K562 (cell line): Measurements from ENCODE around the gene ATP5F1D. TPM values are rescaled to one million over a fixed set of nuclear protein-coding genes. Genes with fewer than 3 reads are reported as not detected.
A peak's percentile ranks its signal among the peaks of the same experiment; 100 is the strongest.

Source experiments
- ATAC-seq: fragments of 200-7000 bp; cut with Tn5 transposase; 3 replicates; pipeline ENCODE4 v1.9.1; 2020; ENCODE audit warnings: moderate library complexity
- BruUV-seq: library from RNA; stranded (reverse); fragments of 400-500 nt; replicated peaks from 2 replicates; lab custom pipeline; 2021; lab: Mats Ljungman, UMichigan
- CTCF ChIA-PET: fragments of 300-600 bp; formaldehyde crosslinking; extraction: SDS; loops from one replicate; lab custom pipeline; 2021; ENCODE audit warnings: low intra/inter-chr PET ratio; lab: Yijun Ruan, JAX
- POLR2A ChIA-PET: fragments of 300-600, 350-650 bp; sonication (Branson Sonifier 250); formaldehyde crosslinking; extraction: SDS; loops from one replicate; lab custom pipeline; 2021; ENCODE audit warnings: antibody characterized with exemption, inconsistent platforms; lab: Yijun Ruan, JAX
- DNase-seq, 4 experiments: peaks; one replicate each; pipeline versions ENCODE4 v3.0.0 to v3.0.0-alpha.2; 2011 to 2018; ENCODE audit warnings: low spot score in 3 of 4, mixed read lengths in 3 of 4; ENCODE audit errors: extremely low read depth in 1 of 4
- FAIRE-seq: peaks from 2 replicates; lab custom pipeline; 2011; peaks lifted over from hg19 to GRCh38; lab: Jason Lieb, UNC
- H2AFZ ChIP-seq: 2 replicates; pipeline ENCODE4 v1.6.0; 2011; ENCODE audit warnings: low read depth, low read length, control low read depth, inconsistent platforms
- H3K27ac ChIP-seq: fragments of 200-600 bp; 3 replicates; pipeline ENCODE4 v1.8.0; 2011; ENCODE audit warnings: low read depth, mild to moderate bottlenecking, control low read depth, inconsistent platforms, low read length, moderate library complexity, mixed read lengths; ENCODE audit errors: extremely low read depth
- H3K27me3 ChIP-seq, 2 experiments: fragments of 300-600 bp in 1 of 2; 2 replicates in 1 of 2; 3 replicates in 1 of 2; pipeline versions ENCODE4 v1.6.0 to v1.8.0; 2011; ENCODE audit warnings: inconsistent platforms in 2 of 2, low read length in 2 of 2, mild to moderate bottlenecking in 1 of 2, mixed read lengths in 1 of 2, moderate library complexity in 1 of 2; ENCODE audit not compliant: control insufficient read depth in 2 of 2, insufficient read depth in 2 of 2
- H3K36me3 ChIP-seq: fragments of 300-600 bp; 3 replicates; pipeline ENCODE4 v1.8.0; 2011; ENCODE audit warnings: mild to moderate bottlenecking, low read length, inconsistent platforms; ENCODE audit not compliant: control insufficient read depth, insufficient read depth
- H3K4me1 ChIP-seq, 2 experiments: fragments of 200-600 bp in 1 of 2; replicated peaks in 1 of 2; 2 replicates in 1 of 2; 3 replicates in 1 of 2; pipeline versions ENCODE4 v1.5.1 to v1.8.0; 2011; ENCODE audit warnings: inconsistent platforms in 2 of 2, low read length in 2 of 2, mild to moderate bottlenecking in 1 of 2, mixed read lengths in 1 of 2, moderate library complexity in 1 of 2; ENCODE audit not compliant: control insufficient read depth in 2 of 2, insufficient read depth in 2 of 2
- H3K4me2 ChIP-seq: 2 replicates; pipeline ENCODE4 v1.6.1; 2011; ENCODE audit warnings: low read length, control low read depth, inconsistent platforms, mixed read lengths; ENCODE audit not compliant: insufficient read depth
- H3K4me3 ChIP-seq: fragments of 200-600 bp; sonication (generic), shearing (Covaris generic); 2 replicates; pipeline ENCODE4 v1.5.1; 2016; ENCODE audit warnings: control low read depth, inconsistent platforms
- H3K79me2 ChIP-seq: fragments of 200-600 bp; 3 replicates; pipeline ENCODE4 v1.8.0; 2011; ENCODE audit warnings: low read length, inconsistent platforms; ENCODE audit not compliant: control insufficient read depth, insufficient read depth
- H3K9ac ChIP-seq, 2 experiments: 2 replicates each; pipeline versions ENCODE4 v1.6.0 to v1.6.1; 2011; ENCODE audit warnings: low read depth in 2 of 2, low read length in 2 of 2, control low read depth in 1 of 2, inconsistent platforms in 1 of 2, mild to moderate bottlenecking in 1 of 2, mixed read lengths in 1 of 2; ENCODE audit not compliant: insufficient read depth in 1 of 2
- H3K9me1 ChIP-seq: one replicate; pipeline ENCODE4 v1.6.0; 2011; ENCODE audit warnings: inconsistent platforms, mild to moderate bottlenecking, low read length, moderate library complexity; ENCODE audit not compliant: control insufficient read depth, insufficient read depth
- H3K9me3 ChIP-seq: replicated peaks from 2 replicates; pipeline ENCODE4 v1.5.1; 2011; ENCODE audit warnings: low read depth, low read length, inconsistent platforms; ENCODE audit not compliant: control insufficient read depth, insufficient read depth
- H4K20me1 ChIP-seq: replicated peaks from 2 replicates; pipeline ENCODE4 v1.6.1; 2011; ENCODE audit warnings: low read length, inconsistent platforms, mixed read lengths; ENCODE audit not compliant: control insufficient read depth, insufficient read depth
- FOXO4 ChIP-seq: fragments of 450-650 bp; formaldehyde crosslinking; IDR thresholded peaks from 2 replicates; pipeline ENCODE4 v1.4.0; 2020; ENCODE audit warnings: mild to moderate bottlenecking, moderate library complexity
- HES1 ChIP-seq: fragments of 450-650 bp; IDR thresholded peaks from 2 replicates; pipeline ENCODE4 v1.6.1; 2016; ENCODE audit warnings: low read depth, mild to moderate bottlenecking, moderate library complexity
- HNRNPL ChIP-seq: fragments of 200-400 bp; formaldehyde crosslinking; IDR thresholded peaks from 2 replicates; pipeline ENCODE4 v1.6.1; 2017; ENCODE audit warnings: low read depth, mild to moderate bottlenecking, low read length
- HNRNPLL ChIP-seq: fragments of 200-400 bp; formaldehyde crosslinking; IDR thresholded peaks from 2 replicates; pipeline ENCODE4 v1.6.1; 2017; ENCODE audit warnings: low read length, low read depth, mild to moderate bottlenecking; ENCODE audit not compliant: poor library complexity, severe bottlenecking
- POLR2G ChIP-seq: fragments of 200-400 bp; formaldehyde crosslinking; IDR thresholded peaks from 2 replicates; pipeline ENCODE4 v1.6.1; 2017; ENCODE audit warnings: low read depth, mild to moderate bottlenecking, antibody characterized with exemption, low read length, moderate library complexity
- PYGO2 ChIP-seq: fragments of 450-650 bp; IDR thresholded peaks from 2 replicates; pipeline ENCODE4 v1.6.1; 2016; ENCODE audit warnings: mild to moderate bottlenecking, missing genetic modification characterization, moderate library complexity, missing compliant biosample characterization
- WGBS: fragments of 100-300 bp; shearing (Covaris generic); methylation state at CpG from one replicate; pipeline ENCODE4 v1.1.6; 2016; ENCODE audit warnings: low coverage, mixed read lengths; ENCODE audit not compliant: insufficient coverage; ENCODE audit errors: missing lambda C conversion rate; 5-methylcytosine and 5-hydroxymethylcytosine counted together
- in situ Hi-C: fragments of 300-500 bp; cut with MboI; formaldehyde crosslinking; loops from 4 replicates; pipeline ENCODE4 v1.15.0; 2018; ENCODE audit warnings: inconsistent platforms, mixed read lengths
- intact Hi-C: fragments of 100-400 bp; cut with micrococcal nuclease; formaldehyde crosslinking; loops from 2 replicates; pipeline ENCODE4 v1.14.2; 2022
- polyA plus RNA-seq, 8 experiments: library from polyadenylated mRNA; depleted of rRNA in 4 of 8; stranded (reverse) in 5 of 8; unstranded in 3 of 8; fragments of >200 nt; fragmentation: Nextera tagmentation in 2 of 8; fragmentation: Illumina TruSeq in 1 of 8; extraction: Ambion mirVana in 2 of 8; extraction: Trizol in 1 of 8; gene quantifications; 2 replicates each; pipeline versions ENCODE4 v1.2.1 to v1.2.3, GENCODE V29; 2011 to 2014; ENCODE audit warnings: inconsistent platforms in 1 of 8, missing spikeins in 1 of 8
- total RNA-seq, 7 experiments: library from RNA; depleted of rRNA in 6 of 7; stranded (reverse); fragments of >200 nt in 6 of 7; fragmentation: Illumina TruSeq in 2 of 7; extraction: Trizol in 2 of 7; gene quantifications; 2 replicates each; pipeline versions ENCODE4 v1.2.1 to v1.2.3, GENCODE V29; 2011 to 2021; ENCODE audit warnings: low replicate concordance in 1 of 7
- TF ChIP-seq, protein P1 (sequence below): fragments of 450-650 bp; IDR thresholded peaks from 2 replicates; pipeline ENCODE4 v1.6.1; 2016; ENCODE audit warnings: mild to moderate bottlenecking

The ATP5F1D gene
- total and polyA plus RNA-seq, 9 of the 15 experiments (the other 6 are each of a cell fraction or from before 2014, with no cell fraction given): 3.9 to 409 (median 36.8) TPM

GRCh38 chr19:1220477-1220930 is 21.0 kb upstream of the ATP5F1D start:
- ATAC-seq (no peak), FAIRE-seq (no peak), DNase-seq (no peak)
- Histone ChIP-seq H3K79me2 (peaks cover 58% of the 10 kb centered on the region), H2AFZ (no peak overlapping the region), H3K9ac (peak overlapping the region in 1 of 2 experiments; percentile 35; a peak in 1 of 4 replicates), H3K9me3 (no peaks in the 10 kb centered on the region), H3K4me1 (peaks cover 13 to 84% of the 10 kb centered on the region in 2 experiments; a peak in 4 of 5 replicates), H3K27me3 (no peaks in the 10 kb centered on the region), H4K20me1 (peaks cover 33% of the 10 kb centered on the region), H3K36me3 (peaks cover 80% of the 10 kb centered on the region; the same call in 2 of the 3 replicates), H3K9me1 (peaks cover 5% of the 10 kb centered on the region), H3K4me3 (no peak overlapping the region), H3K4me2 (no peak overlapping the region), H3K27ac (no peak overlapping the region)
- intact Hi-C loops (loop anchor here (2.0 kb wide), 1 partner anchor 16 kb away; no protein-coding TSS in a partner anchor), in situ Hi-C loops (no loop called here)
- POLR2A ChIA-PET: interaction anchor here (0.8 to 1.0 kb wide), 2 partner anchors 9 to 162 kb away, joined by 3 to 4 read pairs; no protein-coding TSS in a partner anchor
- no TSS peak for BruUV-seq
- WGBS: 98% methylated on average over 13 of the region's 33 CpGs
- no peak for TF ChIP-seq PYGO2 (tag)
- no peak for TF ChIP-seq HNRNPLL
- TF ChIP-seq, protein P1, sequence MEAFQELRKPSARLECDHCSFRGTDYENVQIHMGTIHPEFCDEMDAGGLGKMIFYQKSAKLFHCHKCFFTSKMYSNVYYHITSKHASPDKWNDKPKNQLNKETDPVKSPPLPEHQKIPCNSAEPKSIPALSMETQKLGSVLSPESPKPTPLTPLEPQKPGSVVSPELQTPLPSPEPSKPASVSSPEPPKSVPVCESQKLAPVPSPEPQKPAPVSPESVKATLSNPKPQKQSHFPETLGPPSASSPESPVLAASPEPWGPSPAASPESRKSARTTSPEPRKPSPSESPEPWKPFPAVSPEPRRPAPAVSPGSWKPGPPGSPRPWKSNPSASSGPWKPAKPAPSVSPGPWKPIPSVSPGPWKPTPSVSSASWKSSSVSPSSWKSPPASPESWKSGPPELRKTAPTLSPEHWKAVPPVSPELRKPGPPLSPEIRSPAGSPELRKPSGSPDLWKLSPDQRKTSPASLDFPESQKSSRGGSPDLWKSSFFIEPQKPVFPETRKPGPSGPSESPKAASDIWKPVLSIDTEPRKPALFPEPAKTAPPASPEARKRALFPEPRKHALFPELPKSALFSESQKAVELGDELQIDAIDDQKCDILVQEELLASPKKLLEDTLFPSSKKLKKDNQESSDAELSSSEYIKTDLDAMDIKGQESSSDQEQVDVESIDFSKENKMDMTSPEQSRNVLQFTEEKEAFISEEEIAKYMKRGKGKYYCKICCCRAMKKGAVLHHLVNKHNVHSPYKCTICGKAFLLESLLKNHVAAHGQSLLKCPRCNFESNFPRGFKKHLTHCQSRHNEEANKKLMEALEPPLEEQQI: no peak
- no peak for TF ChIP-seq FOXO4 (CRISPR knock-in tag)
- peak; percentile 52; the same call in 1 of the 2 replicates for TF ChIP-seq HNRNPL
- no peak for TF ChIP-seq HES1
- peak; percentile 7; the same call in 1 of the 2 replicates for TF ChIP-seq POLR2G
- CTCF ChIA-PET: interaction anchor here (0.6 kb wide), 1 partner anchor 19 kb away, joined by 3 read pairs; no protein-coding TSS in a partner anchor
